Glomerular endothelial cell (primary cell): Measurements from ENCODE around the gene HTRA1. TPM values are rescaled to one million over a fixed set of nuclear protein-coding genes. Genes with fewer than 3 reads are reported as not detected.

Experiments
- DNase-seq: peaks from one replicate; pipeline ENCODE4 v3.0.0-alpha.2; 2011; ENCODE audit warnings: low read depth, low spot score; ENCODE audit errors: extremely low read depth
- total RNA-seq: library from RNA; depleted of rRNA; stranded (reverse); fragments of >200 nt; gene quantifications from 2 replicates; pipeline ENCODE4 v1.2.3, GENCODE V29; 2015

The HTRA1 gene
- total RNA-seq, 1 donor from 2014 or later: 307 TPM

DNA sequence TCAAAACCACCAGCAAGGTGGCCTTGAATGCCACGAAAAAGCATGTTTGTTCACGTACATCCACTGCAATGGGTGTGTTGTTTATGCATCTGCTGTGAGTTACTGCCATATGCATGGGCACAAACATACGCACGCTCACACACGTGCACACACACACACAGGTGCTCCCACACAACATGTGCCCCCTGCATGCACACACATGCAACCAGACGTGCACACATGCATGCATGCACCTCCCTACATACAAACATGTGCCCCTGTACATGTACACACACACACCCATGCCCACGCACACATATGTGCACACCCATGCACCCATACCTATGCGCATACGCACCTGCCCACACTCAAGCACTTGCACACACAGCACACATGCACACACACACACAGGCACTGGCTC lies 89.1 kb downstream of the HTRA1 start:
- no peak for DNase-seq

- no peak for DNase-seq
These were observed 89.6 kb downstream of the HTRA1 start for GRCh38 chr10:122550983-122551382.

DNA sequence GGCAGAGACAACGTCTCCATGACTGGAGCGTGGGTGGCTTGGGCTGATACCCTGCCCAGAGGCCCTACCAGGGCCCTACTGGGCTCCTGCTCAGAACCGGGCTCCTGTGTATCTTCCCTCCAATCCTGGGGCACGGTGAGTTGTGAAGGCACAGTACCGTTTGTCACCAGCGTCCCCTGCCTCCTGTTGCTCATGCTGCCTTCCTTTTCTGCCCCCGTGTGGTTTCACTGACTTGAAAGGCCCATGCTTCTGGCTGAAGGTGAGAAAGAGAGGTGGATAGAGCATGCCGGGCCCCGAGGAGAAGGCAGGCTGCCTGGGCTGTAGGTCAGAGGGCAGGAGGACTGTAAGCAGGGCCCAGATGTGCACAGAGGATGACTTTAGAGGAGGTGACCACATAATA lies 90.1 kb downstream of the HTRA1 start:
- no peak for DNase-seq

GRCh38 chr10:122553341-122553740 lies 92.0 kb downstream of the HTRA1 start:
- no peak for DNase-seq

- no peak for DNase-seq
These were observed 93.0 kb downstream of the HTRA1 start for GRCh38 chr10:122554131-122555036.

DNA sequence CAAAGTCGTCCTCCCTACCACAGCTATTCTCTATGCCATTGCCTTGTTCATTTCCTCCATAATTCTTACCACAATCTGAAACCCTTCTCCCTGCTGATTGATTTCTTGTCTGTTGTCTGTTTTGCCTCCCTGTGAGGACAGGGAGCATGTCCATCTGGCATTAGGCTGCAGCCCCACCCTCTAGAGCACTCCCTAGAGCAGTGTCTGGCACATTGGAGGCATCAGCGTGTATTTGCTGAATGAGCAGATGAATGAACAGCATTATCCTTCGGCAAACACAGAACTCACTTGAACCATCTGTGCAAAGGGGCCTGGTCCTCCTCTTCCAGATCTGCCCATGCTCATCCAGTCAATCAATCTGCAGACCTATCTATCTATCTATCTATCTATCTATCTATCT lies 94.1 kb downstream of the HTRA1 start:
- no peak for DNase-seq

GRCh38 chr10:122557516-122557915 lies 96.2 kb downstream of the HTRA1 start:
- no peak for DNase-seq

DNA sequence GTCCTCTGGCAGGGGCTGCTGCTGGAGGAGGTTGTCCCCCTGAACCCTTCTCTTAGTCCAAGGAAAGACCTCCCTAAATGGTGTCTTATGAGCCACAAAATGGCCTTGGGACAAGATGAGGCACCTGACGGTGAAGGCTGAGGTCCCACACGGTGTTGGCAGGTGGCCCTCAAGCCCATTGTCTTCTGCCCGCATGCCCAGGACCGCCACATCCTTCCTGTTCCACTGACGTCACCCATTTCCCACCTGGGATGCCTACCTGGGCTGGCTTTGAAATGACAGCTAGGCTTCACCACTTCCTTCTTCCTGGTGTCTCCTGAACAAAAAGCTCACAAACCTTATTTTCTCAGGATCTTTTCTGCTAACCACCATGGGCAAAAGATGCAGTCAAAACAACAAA lies 97.1 kb downstream of the HTRA1 start:
- DNase-seq: no peak

DNA sequence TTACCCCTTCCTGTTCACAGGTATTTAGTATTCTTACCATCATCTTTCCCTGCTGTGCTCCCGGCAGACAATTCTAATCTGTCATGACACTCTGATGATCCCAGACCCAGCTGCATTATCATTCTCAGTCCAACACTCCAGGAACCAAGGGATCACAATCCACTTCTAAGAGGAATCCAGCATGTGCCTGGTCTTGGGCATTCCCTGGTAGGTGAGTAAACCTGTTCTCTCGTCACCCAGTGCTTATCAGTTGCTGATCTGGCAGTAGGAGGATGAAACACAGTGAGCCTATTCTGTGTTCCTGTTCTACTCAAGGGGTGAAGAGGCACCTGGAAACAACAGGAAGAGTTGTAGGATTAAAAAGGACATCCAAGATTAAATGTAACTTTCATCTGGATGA lies 97.9 kb downstream of the HTRA1 start:
- DNase-seq: no peak

- DNase-seq: no peak
These were observed 99.0 kb downstream of the HTRA1 start, which contains the start of gene DMBT1 for GRCh38 chr10:122560279-122560804. DMBT1 (plus strand) TSS chr10:122560754; CDS start chr10:122560771, 17 bp downstream.

GRCh38 chr10:122561212-122561611 lies 99.9 kb downstream of the HTRA1 start:
- no peak for DNase-seq

DNA sequence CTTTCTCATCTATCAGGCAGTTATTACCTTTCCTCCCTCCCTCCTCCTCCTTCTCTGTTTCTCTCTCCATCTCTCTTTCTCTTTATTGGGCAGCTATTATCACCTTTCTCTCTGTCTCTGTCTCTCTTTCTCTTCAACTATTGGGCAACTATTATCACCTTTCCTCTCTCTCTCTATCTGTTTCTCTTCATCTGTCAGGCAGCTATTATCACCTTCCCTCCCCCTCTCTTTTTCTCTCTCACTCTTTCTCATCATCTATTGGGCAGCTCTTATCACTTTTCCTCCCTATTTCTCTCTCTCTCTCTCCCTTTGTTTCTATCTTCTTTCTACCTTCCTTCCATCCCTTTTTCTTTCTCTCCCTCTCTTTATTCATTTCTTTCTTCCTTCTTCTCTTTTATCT lies 100.4 kb downstream of the HTRA1 start:
- no peak for DNase-seq

Other genes starting within 250 kb of the HTRA1 start
- 0.47 TPM in 1 of 2 replicates, not detected in the other for gene BTBD16, start 190.3 kb upstream of the HTRA1 start, total RNA-seq
- gene PLEKHA1, start 86.8 kb upstream of the HTRA1 start, total RNA-seq: 42.1 and 46.0 TPM in 2 replicates
- gene ARMS2, start 6.9 kb upstream of the HTRA1 start, total RNA-seq: not detected in 2 replicates
- 0.12 TPM in 1 of 2 replicates, not detected in the other for gene DMBT1, start 99.2 kb downstream of the HTRA1 start, total RNA-seq
- gene C10orf120, start 238.3 kb downstream of the HTRA1 start, total RNA-seq: not detected in 2 replicates